Stimulated activated naive B cell treated with anti-CD40 and anti-IgM and Interleukin-4, amounts not matched to agents 10 μg/mL and 1 μg/mL and 100 μg/mL, for 72 hours (primary cell): ENCODE results near the gene CIDEC.
"Not testable (repeated sequence)": the region's sequence is repeated elsewhere in the genome, so short reads cannot be mapped to it uniquely, and the experiment has no call there.

Experiments used
- ATAC-seq, 2 donors: fragments of 150-1000 bp; cut with Tn5 transposase; replicated peaks; 2 replicates each; pipeline ENCODE4 v1.10.0; 2021; ENCODE audit warnings: moderate library complexity in 1 of 2
- DNase-seq: peaks from one replicate; pipeline ENCODE4 v3.0.0; 2021
- H3K27ac Mint-ChIP-seq: one replicate; pipeline ENCODE4 v1.8.0; 2022; ENCODE audit warnings: mild to moderate bottlenecking, mixed read lengths
- H3K27me3 Mint-ChIP-seq, 2 donors: one replicate each; pipeline ENCODE4 v1.8.0; 2022; ENCODE audit warnings: mixed read lengths in 2 of 2
- H3K36me3 Mint-ChIP-seq, 2 donors: one replicate each; pipeline ENCODE4 v1.8.0; 2022; ENCODE audit warnings: mixed read lengths in 2 of 2, mild to moderate bottlenecking in 1 of 2
- H3K4me1 Mint-ChIP-seq, 2 donors: one replicate each; pipeline ENCODE4 v1.8.0; 2022; ENCODE audit warnings: mixed read lengths in 2 of 2, mild to moderate bottlenecking in 1 of 2
- H3K4me3 Mint-ChIP-seq, 2 donors: one replicate each; pipeline ENCODE4 v1.8.0; 2022; ENCODE audit warnings: mild to moderate bottlenecking in 2 of 2, mixed read lengths in 2 of 2, moderate library complexity in 1 of 2
- H3K9me3 Mint-ChIP-seq, 2 donors: one replicate each; pipeline ENCODE4 v1.8.0; 2022; ENCODE audit warnings: mixed read lengths in 2 of 2, mild to moderate bottlenecking in 1 of 2

CIDEC gene

GRCh38 chr3:9909221-9910013 is 29.4 kb upstream of the CIDEC start:
- Mint-ChIP-seq H3K4me3 (no peak overlapping the region), H3K9me3 (no peaks in the 10 kb centered on the region)
- ATAC-seq: peak; percentile 65 to 67

DNA sequence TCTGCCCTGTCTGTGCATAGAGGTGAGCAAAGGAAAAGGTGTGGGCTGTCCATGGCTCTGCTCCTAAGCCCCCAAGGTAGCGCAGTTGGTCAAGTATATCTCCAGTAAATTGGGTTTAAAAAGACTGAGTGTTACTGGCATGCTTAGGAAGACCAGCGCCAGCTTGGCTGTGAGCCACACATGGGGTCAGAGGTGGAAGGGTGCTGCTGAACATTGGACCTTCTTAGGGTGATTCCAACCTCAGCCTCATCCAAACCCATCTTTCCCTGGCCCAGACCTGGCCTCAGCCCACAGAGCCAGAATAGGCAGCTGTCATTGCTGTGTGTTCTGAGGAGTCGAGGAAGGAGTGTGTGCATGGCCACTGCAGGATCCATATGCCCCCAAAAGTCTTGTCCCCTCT is 28.2 kb upstream of the CIDEC start:
- Mint-ChIP-seq H3K9me3 (no peaks in the 10 kb centered on the region), H3K27ac (no peak overlapping the region), H3K27me3 (peaks cover 10 to 17% of the 10 kb centered on the region in 2 donors), H3K4me3 (no peak overlapping the region), H3K4me1 (peaks cover 10 to 14% of the 10 kb centered on the region in 2 donors), H3K36me3 (peaks cover 3 to 6% of the 10 kb centered on the region in 2 donors)
- DNase-seq (no peak), ATAC-seq (no peak)

More at GRCh38 chr3:9909221-9910013, 29.4 kb upstream of the CIDEC start:
- DNase-seq: no peak
- Mint-ChIP-seq H3K27ac (no peak overlapping the region), H3K4me1 (peaks cover 8 to 11% of the 10 kb centered on the region in 2 donors), H3K27me3 (peaks cover 13 to 18% of the 10 kb centered on the region in 2 donors), H3K36me3 (peaks cover 3 to 6% of the 10 kb centered on the region in 2 donors)

- Mint-ChIP-seq H3K4me3 (no peak overlapping the region), H3K36me3 (peaks cover 0 to 3% of the 10 kb centered on the region in 2 donors), H3K27ac (no peak overlapping the region), H3K27me3 (peaks cover 4 to 9% of the 10 kb centered on the region in 2 donors), H3K4me1 (peaks cover 14 to 26% of the 10 kb centered on the region in 2 donors), H3K9me3 (no peaks in the 10 kb centered on the region)
- ATAC-seq: no peak
- DNase-seq: no peak
Measured at GRCh38 chr3:9906480-9906879, 26.4 kb upstream of the CIDEC start.

DNA sequence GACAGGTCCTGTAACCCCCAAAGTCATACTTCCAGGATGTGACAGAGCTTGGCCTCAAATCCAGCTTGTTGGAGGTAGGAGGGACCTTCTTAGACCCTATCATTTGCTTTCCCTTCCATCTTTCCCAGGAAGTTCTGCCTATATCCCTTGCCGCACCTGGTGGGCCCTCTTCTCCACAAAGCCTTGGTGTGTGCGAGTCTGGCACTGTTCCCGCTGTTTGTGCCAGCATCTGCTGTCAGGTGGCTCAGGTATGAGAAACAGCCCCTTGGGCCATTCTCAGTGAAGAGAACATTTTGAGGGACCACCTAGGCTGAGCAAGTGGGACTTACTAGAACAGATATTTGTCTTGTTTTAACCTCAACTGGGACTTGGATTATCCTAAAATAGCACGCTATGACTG is 23.9 kb upstream of the CIDEC start:
- no peaks in the 10 kb centered on the region for H3K9me3 Mint-ChIP-seq
- peaks cover 6 to 18% of the 10 kb centered on the region in 2 donors for H3K4me1 Mint-ChIP-seq
- no peak for DNase-seq
- H3K4me3 Mint-ChIP-seq: no peak overlapping the region
- no peaks in the 10 kb centered on the region for H3K36me3 Mint-ChIP-seq
- ATAC-seq: no peak
- H3K27me3 Mint-ChIP-seq: peaks cover 0 to 6% of the 10 kb centered on the region in 2 donors
- H3K27ac Mint-ChIP-seq: no peak overlapping the region

GRCh38 chr3:9903238-9903624 is 23.2 kb upstream of the CIDEC start:
- ATAC-seq: no peak
- Mint-ChIP-seq H3K9me3 (no peaks in the 10 kb centered on the region), H3K4me1 (peaks cover 9 to 25% of the 10 kb centered on the region in 2 donors), H3K36me3 (peaks cover 0 to 2% of the 10 kb centered on the region in 2 donors), H3K4me3 (no peak overlapping the region), H3K27ac (no peak overlapping the region), H3K27me3 (peaks cover 0 to 6% of the 10 kb centered on the region in 2 donors)
- DNase-seq: no peak

DNA sequence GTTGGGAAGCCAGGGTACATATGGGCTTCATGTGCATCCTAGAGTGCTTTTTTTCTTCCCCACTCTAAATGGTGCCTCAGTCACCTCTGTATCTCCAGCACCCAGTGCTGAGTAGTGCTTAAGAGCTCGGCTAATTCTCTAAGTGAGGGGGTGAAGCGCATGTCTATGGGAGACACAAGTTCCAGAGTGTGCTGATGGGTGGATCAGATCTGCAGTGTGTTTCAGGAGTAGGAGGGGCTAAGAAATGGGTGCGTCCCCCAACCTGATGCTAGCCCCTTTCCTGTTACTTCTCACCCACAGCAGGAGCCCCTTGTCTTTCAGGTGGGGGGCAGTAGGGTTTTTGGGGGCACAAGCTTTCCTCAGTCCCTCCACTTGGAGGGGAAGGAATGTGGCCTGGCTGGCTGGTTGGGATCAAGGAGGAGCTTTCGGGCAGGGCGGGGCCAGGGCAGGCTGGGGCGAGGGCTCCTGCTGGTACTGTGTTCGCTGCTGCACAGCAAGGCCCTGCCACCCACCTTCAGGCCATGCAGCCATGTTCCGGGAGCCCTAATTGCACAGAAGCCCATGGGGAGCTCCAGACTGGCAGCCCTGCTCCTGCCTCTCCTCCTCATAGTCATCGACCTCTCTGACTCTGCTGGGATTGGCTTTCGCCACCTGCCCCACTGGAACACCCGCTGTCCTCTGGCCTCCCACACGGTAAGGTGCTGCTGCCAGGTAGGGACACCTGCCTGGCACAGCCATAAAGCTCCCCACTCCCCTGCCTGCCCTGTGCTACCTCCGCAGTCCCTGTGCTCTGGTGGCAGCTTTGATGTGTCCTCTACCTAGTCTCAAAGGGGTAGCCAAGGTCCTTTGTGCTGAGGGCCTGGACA is 22.6 kb upstream of the CIDEC start, which contains the start of gene IL17RE:
Gene IL17RE (plus strand): TSS at position 477 of the 866 bp plus-strand sequence. CDS start 85 bp downstream, at position 562.
- ATAC-seq (no peak), DNase-seq (no peak)
- no peak within 1 kb of the TSS for H3K27ac Mint-ChIP-seq
- H3K9me3 Mint-ChIP-seq: no peaks in the 10 kb centered on the region
- H3K36me3 Mint-ChIP-seq: peaks cover 0 to 5% of the 10 kb centered on the region in 2 donors
- H3K4me3 Mint-ChIP-seq: no peak within 1 kb of the TSS
- peaks cover 0 to 6% of the 10 kb centered on the region in 2 donors for H3K27me3 Mint-ChIP-seq
- peaks cover 13 to 31% of the 10 kb centered on the region in 2 donors for H3K4me1 Mint-ChIP-seq

GRCh38 chr3:9901967-9902366 is 21.9 kb upstream of the CIDEC start:
- no peak for ATAC-seq
- H3K4me1 Mint-ChIP-seq: peaks cover 15 to 34% of the 10 kb centered on the region in 2 donors
- no peak for DNase-seq
- H3K27me3 Mint-ChIP-seq: peaks cover 0 to 6% of the 10 kb centered on the region in 2 donors
- peaks cover 0 to 5% of the 10 kb centered on the region in 2 donors for H3K36me3 Mint-ChIP-seq
- no peak overlapping the region for H3K27ac Mint-ChIP-seq
- no peaks in the 10 kb centered on the region for H3K9me3 Mint-ChIP-seq
- H3K4me3 Mint-ChIP-seq: no peak overlapping the region

DNA sequence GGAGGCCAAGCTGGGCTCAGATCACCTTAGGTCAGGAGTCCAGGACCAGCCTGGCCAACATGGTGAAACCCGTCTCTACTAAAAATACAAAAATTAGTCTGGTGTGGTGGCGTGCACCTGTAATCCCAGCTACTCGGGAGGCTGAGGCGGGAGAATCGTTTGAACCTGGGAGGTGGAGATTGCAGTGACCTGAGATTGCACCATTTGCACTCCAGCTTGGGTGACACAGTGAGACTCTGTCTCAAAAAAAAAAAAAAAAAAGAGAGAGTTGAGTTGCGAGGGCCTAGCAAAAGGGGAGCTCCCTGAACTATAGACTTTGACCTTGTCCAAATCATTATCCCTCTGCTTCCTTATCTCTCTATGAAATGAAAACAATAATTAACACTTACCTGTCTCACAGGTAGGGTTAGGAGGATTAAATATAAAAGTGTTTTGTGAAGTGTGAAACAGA is 20.9 kb upstream of the CIDEC start:
- not testable (repeated sequence) for ATAC-seq, H3K9me3 Mint-ChIP-seq, H3K27ac Mint-ChIP-seq, H3K4me3 Mint-ChIP-seq, H3K27me3 Mint-ChIP-seq, DNase-seq, H3K36me3 Mint-ChIP-seq
- peaks cover 17 to 34% of the 10 kb centered on the region in 2 donors for H3K4me1 Mint-ChIP-seq

DNA sequence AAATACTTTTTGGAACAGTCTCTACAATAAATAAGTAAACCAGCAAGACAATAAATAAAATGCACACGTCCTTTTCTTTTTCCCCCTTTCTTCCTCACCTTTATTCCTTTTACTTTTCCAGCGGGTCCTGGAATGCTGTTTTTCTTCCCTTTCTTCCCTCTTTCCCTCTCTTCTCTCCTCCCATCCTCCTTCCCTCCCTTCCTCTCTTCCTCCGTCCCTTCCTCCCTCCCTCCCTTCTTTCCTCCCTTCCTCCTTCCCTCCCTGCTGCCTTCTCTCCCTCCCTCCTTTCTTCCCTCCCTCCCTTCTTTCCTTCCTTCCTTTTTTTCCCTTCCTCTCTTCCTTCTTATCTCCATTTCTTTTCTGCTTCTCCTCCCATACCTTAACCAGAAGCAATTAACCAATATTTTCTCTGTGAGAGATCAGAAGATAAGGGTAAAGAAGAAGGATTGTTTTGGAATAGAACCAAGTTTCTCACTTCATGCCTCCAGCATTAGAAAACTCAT is 19.3 kb upstream of the CIDEC start:
- Mint-ChIP-seq H3K27me3 (peaks cover 0 to 6% of the 10 kb centered on the region in 2 donors), H3K9me3 (peaks cover 3 to 4% of the 10 kb centered on the region in 2 donors), H3K36me3 (peaks cover 15% of the 10 kb centered on the region in 2 donors), H3K27ac (no peak overlapping the region), H3K4me1 (peaks cover 25 to 47% of the 10 kb centered on the region in 2 donors), H3K4me3 (no peak overlapping the region)
- ATAC-seq (no peak), DNase-seq (no peak)

DNA sequence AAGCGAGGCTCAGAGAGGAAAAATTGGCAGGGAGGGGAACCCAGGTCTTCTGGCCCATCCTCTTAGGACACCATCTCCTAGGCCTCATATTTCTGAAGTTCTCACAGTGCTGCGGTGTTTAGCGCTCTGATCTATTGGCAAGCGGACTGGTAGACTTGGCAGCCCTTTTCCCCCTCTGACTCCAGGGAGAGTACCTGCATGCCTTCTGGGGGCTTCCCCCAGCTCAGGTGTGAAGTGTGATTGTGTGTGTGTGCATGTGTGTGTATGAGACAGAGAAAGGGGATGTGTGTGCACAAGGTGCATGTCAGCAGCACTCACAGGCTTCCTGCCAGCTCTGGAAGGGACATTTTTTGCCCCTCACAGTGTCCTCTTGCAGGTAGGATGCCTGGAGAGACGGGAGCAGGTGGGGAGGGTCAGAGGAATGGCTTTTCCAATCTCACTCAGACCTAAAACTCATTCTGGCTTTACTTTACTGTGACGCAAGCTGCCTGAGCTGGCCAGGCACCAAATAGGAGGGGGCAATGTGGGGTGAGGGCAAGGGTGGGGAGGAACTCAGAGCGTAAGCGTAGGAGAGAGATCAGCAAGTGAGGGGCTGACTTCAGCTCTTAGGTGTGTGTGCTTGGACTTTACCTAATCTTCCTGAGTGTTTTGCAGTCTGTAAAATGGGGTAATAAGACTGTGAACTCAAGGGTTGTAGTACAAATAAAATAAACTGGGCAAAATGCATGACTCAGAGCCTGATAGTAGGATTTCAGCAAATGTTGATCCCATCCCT is 18.6 kb upstream of the CIDEC start:
- DNase-seq (no peak), ATAC-seq (no peak)
- peaks cover 0 to 6% of the 10 kb centered on the region in 2 donors for H3K27me3 Mint-ChIP-seq
- peaks cover 31 to 53% of the 10 kb centered on the region in 2 donors for H3K4me1 Mint-ChIP-seq
- peaks cover 20 to 21% of the 10 kb centered on the region in 2 donors for H3K36me3 Mint-ChIP-seq
- peaks cover 3 to 4% of the 10 kb centered on the region in 2 donors for H3K9me3 Mint-ChIP-seq
- H3K27ac Mint-ChIP-seq: no peak overlapping the region
- no peak overlapping the region for H3K4me3 Mint-ChIP-seq

DNA sequence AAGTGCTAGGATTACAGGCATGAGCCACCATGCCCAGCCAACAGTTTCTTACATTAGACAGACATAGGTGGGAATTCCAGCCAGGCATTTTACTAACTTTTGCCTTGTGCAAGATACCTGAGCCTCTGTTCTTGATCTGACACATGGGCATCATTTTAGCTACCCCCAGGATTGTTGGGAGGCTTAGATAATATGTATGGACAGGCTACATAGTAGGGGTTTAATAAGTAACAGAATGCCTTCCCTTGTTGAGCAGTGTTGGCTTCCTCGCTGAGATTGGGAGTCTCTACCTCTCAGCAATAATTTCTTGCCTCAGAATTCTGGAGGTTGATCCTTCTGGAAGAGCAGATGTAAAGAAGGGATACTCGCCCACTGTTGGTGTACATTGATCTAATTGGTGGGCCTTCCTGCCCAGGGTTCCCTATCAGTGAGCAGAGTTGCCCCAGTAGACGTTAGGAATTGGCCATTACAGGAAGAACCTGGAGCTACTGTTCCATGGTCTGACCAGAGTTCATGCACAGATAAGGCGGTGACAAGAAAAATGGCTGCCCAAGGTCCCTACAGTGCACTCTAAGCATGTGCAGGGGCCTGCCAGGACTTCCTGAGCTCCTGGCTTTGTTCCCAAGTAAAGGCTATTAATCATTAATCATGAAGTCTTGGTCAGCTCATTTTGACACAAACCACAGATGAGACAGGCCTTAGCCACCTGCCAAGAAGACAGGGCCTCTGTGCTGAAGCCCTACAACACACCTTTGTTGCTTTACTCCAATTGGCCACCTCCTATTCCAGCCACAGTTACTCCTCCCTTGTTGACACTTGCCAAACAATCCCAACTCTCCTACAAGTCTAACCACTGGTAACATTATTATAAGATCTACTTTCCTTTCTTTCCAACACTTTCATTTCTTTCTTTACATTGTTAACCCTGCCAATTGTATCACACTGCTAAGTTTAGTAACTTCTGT is 17.6 kb upstream of the CIDEC start:
- DNase-seq (no peak), ATAC-seq (peak in 1 of 2 donors; percentile 22)
- Mint-ChIP-seq H3K4me3 (no peak overlapping the region), H3K27ac (no peak overlapping the region), H3K4me1 (peaks cover 33 to 56% of the 10 kb centered on the region in 2 donors), H3K9me3 (peaks cover 3 to 4% of the 10 kb centered on the region in 2 donors), H3K36me3 (peaks cover 29% of the 10 kb centered on the region in 2 donors), H3K27me3 (no peaks in the 10 kb centered on the region)

GRCh38 chr3:9896755-9897407 is 16.8 kb upstream of the CIDEC start:
- not testable (repeated sequence) for H3K27me3 Mint-ChIP-seq, ATAC-seq, DNase-seq, H3K27ac Mint-ChIP-seq, H3K4me3 Mint-ChIP-seq, H3K9me3 Mint-ChIP-seq
- Mint-ChIP-seq H3K4me1 (peaks cover 37 to 56% of the 10 kb centered on the region in 2 donors), H3K36me3 (peaks cover 36% of the 10 kb centered on the region in 2 donors)
